ENCODE results near the gene SNTG2. TPM values are rescaled to one million over a fixed set of nuclear protein-coding genes. Genes with fewer than 3 reads are reported as not detected.

Gene SNTG2
- total RNA-seq, 2 experiments from 2014 or later, result 2.5 to 3.2 TPM

GRCh38 chr2:1162246-1162645 lies 211.6 kb downstream of the SNTG2 start:
- intact Hi-C loops (cut with micrococcal nuclease), result no loop called here
- H3K4me3 Mint-ChIP-seq, result no peak overlapping the region
- TF ChIP-seq CTCF (IDR thresholded peaks at IDR 0.05), result no peak
- ATAC-seq (no peak), DNase-seq (no peak)
- peaks cover 33% of the 10 kb centered on the region for H3K9me3 Mint-ChIP-seq
- peaks cover 39% of the 10 kb centered on the region for H3K4me1 Mint-ChIP-seq (ENCODE audit: low read depth)
- H3K36me3 Mint-ChIP-seq (ENCODE audit: low read depth), result peaks cover 27% of the 10 kb centered on the region
- H3K27ac Mint-ChIP-seq, result peak overlapping the region; percentile 93
- H3K27me3 Mint-ChIP-seq, result no peaks in the 10 kb centered on the region
- CTCF ChIA-PET, result no interaction called here
- POLR2A ChIA-PET, result no interaction called here

GRCh38 chr2:1162768-1163584 lies 212.3 kb downstream of the SNTG2 start:
- Mint-ChIP-seq H3K36me3 (ENCODE audit: low read depth) (peaks cover 27% of the 10 kb centered on the region), H3K27ac (peak overlapping the region; percentile 93), H3K4me1 (ENCODE audit: low read depth) (peaks cover 39% of the 10 kb centered on the region), H3K27me3 (no peaks in the 10 kb centered on the region), H3K9me3 (peaks cover 33% of the 10 kb centered on the region), H3K4me3 (no peak overlapping the region)
- POLR2A ChIA-PET, result no interaction called here
- DNase-seq (peak; percentile 70), ATAC-seq (peak; percentile 94)
- CTCF ChIA-PET, result no interaction called here
- intact Hi-C loops (cut with micrococcal nuclease), result no loop called here
- TF ChIP-seq CTCF (IDR thresholded peaks at IDR 0.05), result no peak

GRCh38 chr2:1166976-1167375 lies 216.3 kb downstream of the SNTG2 start:
- intact Hi-C loops (cut with micrococcal nuclease), result no loop called here
- DNase-seq (peak; percentile 9), ATAC-seq (no peak)
- H3K4me1 Mint-ChIP-seq (ENCODE audit: low read depth), result peaks cover 48% of the 10 kb centered on the region
- peaks cover 33% of the 10 kb centered on the region for H3K9me3 Mint-ChIP-seq
- H3K36me3 Mint-ChIP-seq (ENCODE audit: low read depth), result peaks cover 28% of the 10 kb centered on the region
- ChIA-PET POLR2A (no interaction called here), CTCF (no interaction called here)
- peak overlapping the region; percentile 52 for H3K27ac Mint-ChIP-seq
- no peak for TF ChIP-seq CTCF (IDR thresholded peaks at IDR 0.05)
- no peaks in the 10 kb centered on the region for H3K27me3 Mint-ChIP-seq
- H3K4me3 Mint-ChIP-seq, result no peak overlapping the region

GRCh38 chr2:1168846-1169245 lies 218.2 kb downstream of the SNTG2 start:
- ChIA-PET POLR2A (no interaction called here), CTCF (no interaction called here)
- Mint-ChIP-seq H3K27ac (no peak overlapping the region), H3K27me3 (no peaks in the 10 kb centered on the region), H3K36me3 (ENCODE audit: low read depth) (peaks cover 16% of the 10 kb centered on the region), H3K4me3 (no peak overlapping the region), H3K4me1 (ENCODE audit: low read depth) (peaks cover 30% of the 10 kb centered on the region), H3K9me3 (peaks cover 21% of the 10 kb centered on the region)
- ATAC-seq (no peak), DNase-seq (no peak)
- intact Hi-C loops (cut with micrococcal nuclease), result no loop called here
- TF ChIP-seq CTCF (IDR thresholded peaks at IDR 0.05), result no peak

GRCh38 chr2:1169291-1169949 lies 218.8 kb downstream of the SNTG2 start:
- peaks cover 18% of the 10 kb centered on the region for H3K9me3 Mint-ChIP-seq
- no peak overlapping the region for H3K27ac Mint-ChIP-seq
- no peaks in the 10 kb centered on the region for H3K27me3 Mint-ChIP-seq
- intact Hi-C loops (cut with micrococcal nuclease), result no loop called here
- ChIA-PET POLR2A (interaction anchor here (0.9 kb wide), 1 partner anchor 479 kb away, joined by 3 read pairs; no protein-coding TSS in a partner anchor), CTCF (no interaction called here)
- no peak for TF ChIP-seq CTCF (IDR thresholded peaks at IDR 0.05)
- H3K4me3 Mint-ChIP-seq, result no peak overlapping the region
- peaks cover 28% of the 10 kb centered on the region for H3K4me1 Mint-ChIP-seq (ENCODE audit: low read depth)
- no peak for DNase-seq
- ATAC-seq, result no peak
- H3K36me3 Mint-ChIP-seq (ENCODE audit: low read depth), result peaks cover 14% of the 10 kb centered on the region
